Measurements from ENCODE around the gene NOTUM. TPM values are rescaled to one million over a fixed set of nuclear protein-coding genes. Genes with fewer than 3 reads are reported as not detected.
A peak's percentile ranks its signal among the peaks of the same experiment; 100 is the strongest.

NOTUM gene
- total RNA-seq (not detected), total RNA-seq (0 to 0.08 reads per million in 2 donors)

GRCh38 chr17:81961087-81961511 lies at the start of gene NOTUM:
TSS of gene NOTUM (minus strand) at chr17:81961187. CDS start at chr17:81960909, 278 bp downstream.
- H3K27me3 Mint-ChIP-seq, result peaks cover 11% of the 10 kb centered on the region
- H3K36me3 Mint-ChIP-seq (ENCODE audit: low read depth), result no peaks in the 10 kb centered on the region
- no peak within 1 kb of the TSS for H3K27ac Mint-ChIP-seq
- no peak for DNase-seq
- H3K4me3 Mint-ChIP-seq, result no peak within 1 kb of the TSS
- H3K9me3 ChIP-seq (ENCODE audit: control insufficient read depth, low read length, poor library complexity, severe bottlenecking), result no peaks in the 10 kb centered on the region
- ATAC-seq, result no peak
- peaks cover 2% of the 10 kb centered on the region for H3K4me1 Mint-ChIP-seq

GRCh38 chr17:82009413-82009812 lies 48.4 kb upstream of the NOTUM start:
- H3K9me3 ChIP-seq (ENCODE audit: control insufficient read depth, low read length, poor library complexity, severe bottlenecking), result no peaks in the 10 kb centered on the region
- H3K4me3 Mint-ChIP-seq, result no peak overlapping the region
- no peaks in the 10 kb centered on the region for H3K27me3 Mint-ChIP-seq
- H3K36me3 Mint-ChIP-seq (ENCODE audit: low read depth), result no peaks in the 10 kb centered on the region
- no peak for ATAC-seq
- H3K4me1 Mint-ChIP-seq, result no peaks in the 10 kb centered on the region
- H3K27ac Mint-ChIP-seq, result no peak overlapping the region
- no peak for DNase-seq

GRCh38 chr17:82008941-82009405 lies 48.0 kb upstream of the NOTUM start:
- DNase-seq (no peak), ATAC-seq (no peak)
- no peaks in the 10 kb centered on the region for H3K9me3 ChIP-seq (ENCODE audit: control insufficient read depth, low read length, poor library complexity, severe bottlenecking)
- Mint-ChIP-seq H3K36me3 (ENCODE audit: low read depth) (no peaks in the 10 kb centered on the region), H3K27ac (no peak overlapping the region), H3K4me1 (no peaks in the 10 kb centered on the region), H3K27me3 (no peaks in the 10 kb centered on the region), H3K4me3 (no peak overlapping the region)

GRCh38 chr17:82008258-82008940 lies 47.4 kb upstream of the NOTUM start:
- Mint-ChIP-seq H3K4me1 (no peaks in the 10 kb centered on the region), H3K36me3 (ENCODE audit: low read depth) (no peaks in the 10 kb centered on the region), H3K4me3 (no peak overlapping the region), H3K27ac (no peak overlapping the region), H3K27me3 (no peaks in the 10 kb centered on the region)
- DNase-seq, result no peak
- no peaks in the 10 kb centered on the region for H3K9me3 ChIP-seq (ENCODE audit: control insufficient read depth, low read length, poor library complexity, severe bottlenecking)
- no peak for ATAC-seq

GRCh38 chr17:82007495-82008257 lies 46.7 kb upstream of the NOTUM start:
- H3K9me3 ChIP-seq (ENCODE audit: control insufficient read depth, low read length, poor library complexity, severe bottlenecking), result no peaks in the 10 kb centered on the region
- Mint-ChIP-seq H3K27ac (no peak overlapping the region), H3K36me3 (ENCODE audit: low read depth) (no peaks in the 10 kb centered on the region), H3K27me3 (no peaks in the 10 kb centered on the region), H3K4me1 (no peaks in the 10 kb centered on the region), H3K4me3 (peak overlapping the region; percentile 19)
- ATAC-seq, result no peak
- no peak for DNase-seq

- H3K27ac Mint-ChIP-seq, result no peak overlapping the region
- no peaks in the 10 kb centered on the region for H3K9me3 ChIP-seq (ENCODE audit: control insufficient read depth, low read length, poor library complexity, severe bottlenecking)
- no peaks in the 10 kb centered on the region for H3K36me3 Mint-ChIP-seq (ENCODE audit: low read depth)
- ATAC-seq (no peak), DNase-seq (no peak)
- no peaks in the 10 kb centered on the region for H3K27me3 Mint-ChIP-seq
- no peak overlapping the region for H3K4me3 Mint-ChIP-seq
- H3K4me1 Mint-ChIP-seq, result no peaks in the 10 kb centered on the region
These were observed 46.2 kb upstream of the NOTUM start for GRCh38 chr17:82007228-82007494.

- no peaks in the 10 kb centered on the region for H3K9me3 ChIP-seq (ENCODE audit: control insufficient read depth, low read length, poor library complexity, severe bottlenecking)
- no peaks in the 10 kb centered on the region for H3K27me3 Mint-ChIP-seq
- no peak for DNase-seq
- H3K4me3 Mint-ChIP-seq, result no peak overlapping the region
- no peaks in the 10 kb centered on the region for H3K36me3 Mint-ChIP-seq (ENCODE audit: low read depth)
- H3K27ac Mint-ChIP-seq, result no peak overlapping the region
- ATAC-seq, result no peak
- no peaks in the 10 kb centered on the region for H3K4me1 Mint-ChIP-seq
These were observed 45.7 kb upstream of the NOTUM start for GRCh38 chr17:82006468-82007227.

- no peaks in the 10 kb centered on the region for H3K9me3 ChIP-seq (ENCODE audit: control insufficient read depth, low read length, poor library complexity, severe bottlenecking)
- no peak for ATAC-seq
- no peak overlapping the region for H3K4me3 Mint-ChIP-seq
- no peak for DNase-seq
- H3K4me1 Mint-ChIP-seq, result no peaks in the 10 kb centered on the region
- H3K36me3 Mint-ChIP-seq (ENCODE audit: low read depth), result no peaks in the 10 kb centered on the region
- H3K27ac Mint-ChIP-seq, result no peak overlapping the region
- H3K27me3 Mint-ChIP-seq, result no peaks in the 10 kb centered on the region
These were observed 44.8 kb upstream of the NOTUM start for GRCh38 chr17:82005701-82006348.

- no peak for ATAC-seq
- Mint-ChIP-seq H3K27ac (no peak overlapping the region), H3K27me3 (no peaks in the 10 kb centered on the region), H3K4me1 (no peaks in the 10 kb centered on the region), H3K36me3 (ENCODE audit: low read depth) (no peaks in the 10 kb centered on the region), H3K4me3 (no peak overlapping the region)
- H3K9me3 ChIP-seq (ENCODE audit: control insufficient read depth, low read length, poor library complexity, severe bottlenecking), result no peaks in the 10 kb centered on the region
- no peak for DNase-seq
These were observed 43.8 kb upstream of the NOTUM start for GRCh38 chr17:82004517-82005455.

- peak; percentile 51 for ATAC-seq
- no peak overlapping the region for H3K27ac Mint-ChIP-seq
- no peak overlapping the region for H3K4me3 Mint-ChIP-seq
These were observed 42.7 kb upstream of the NOTUM start for GRCh38 chr17:82003411-82004381.

GRCh38 chr17:82001571-82002056 lies 40.6 kb upstream of the NOTUM start:
- Mint-ChIP-seq H3K27me3 (no peaks in the 10 kb centered on the region), H3K36me3 (ENCODE audit: low read depth) (no peaks in the 10 kb centered on the region), H3K27ac (no peak overlapping the region), H3K4me3 (no peak overlapping the region), H3K4me1 (peaks cover 3% of the 10 kb centered on the region)
- no peak for DNase-seq
- ATAC-seq, result no peak
- H3K9me3 ChIP-seq (ENCODE audit: control insufficient read depth, low read length, poor library complexity, severe bottlenecking), result no peaks in the 10 kb centered on the region

More at GRCh38 chr17:82003411-82004381, 42.7 kb upstream of the NOTUM start:
- no peaks in the 10 kb centered on the region for H3K9me3 ChIP-seq (ENCODE audit: control insufficient read depth, low read length, poor library complexity, severe bottlenecking)
- Mint-ChIP-seq H3K36me3 (ENCODE audit: low read depth) (no peaks in the 10 kb centered on the region), H3K27me3 (no peaks in the 10 kb centered on the region), H3K4me1 (no peaks in the 10 kb centered on the region)
- DNase-seq, result no peak
